Putamen (tissue), 1 donor: ENCODE results near the gene STK32A.
A peak's percentile ranks its signal among the peaks of the same experiment; 100 is the strongest.

Experiments used
- DNase-seq: peaks from one replicate; pipeline ENCODE4 v3.0.0-alpha.2; 2016; ENCODE audit warnings: low spot score

The STK32A gene

GRCh38 chr5:147259837-147260236 lies 25.0 kb downstream of the STK32A start:
- no peak for DNase-seq

GRCh38 chr5:147267082-147267832 lies 32.4 kb downstream of the STK32A start:
- no peak for DNase-seq

GRCh38 chr5:147276497-147276896 lies 41.7 kb downstream of the STK32A start:
- DNase-seq = no peak

GRCh38 chr5:147286296-147286695 lies 51.5 kb downstream of the STK32A start:
- no peak for DNase-seq

- no peak for DNase-seq
These were observed 52.3 kb downstream of the STK32A start for GRCh38 chr5:147287110-147287509.

- DNase-seq = no peak
These were observed 55.4 kb downstream of the STK32A start for GRCh38 chr5:147290261-147290660.

GRCh38 chr5:147303251-147303650 lies 68.4 kb downstream of the STK32A start:
- DNase-seq = no peak

- DNase-seq = no peak
These were observed 69.2 kb downstream of the STK32A start for GRCh38 chr5:147303976-147304375.

- no peak for DNase-seq
These were observed 70.3 kb downstream of the STK32A start for GRCh38 chr5:147305147-147305546.

GRCh38 chr5:147306351-147306750 lies 71.5 kb downstream of the STK32A start:
- DNase-seq = no peak

GRCh38 chr5:147307170-147307569 lies 72.3 kb downstream of the STK32A start:
- DNase-seq = no peak

- no peak for DNase-seq
These were observed 74.8 kb downstream of the STK32A start for GRCh38 chr5:147309621-147310020.

GRCh38 chr5:147310059-147310704 lies 75.4 kb downstream of the STK32A start:
- peak; percentile 19 for DNase-seq

GRCh38 chr5:147317978-147318684 lies 83.3 kb downstream of the STK32A start:
- no peak for DNase-seq

GRCh38 chr5:147321569-147321968 lies 86.7 kb downstream of the STK32A start:
- no peak for DNase-seq

- no peak for DNase-seq
These were observed 92.6 kb downstream of the STK32A start for GRCh38 chr5:147327421-147327820.

GRCh38 chr5:147327905-147328304 lies 93.1 kb downstream of the STK32A start:
- DNase-seq = no peak

GRCh38 chr5:147332658-147333057 lies 97.8 kb downstream of the STK32A start:
- DNase-seq = no peak

GRCh38 chr5:147336876-147337275 lies 102.0 kb downstream of the STK32A start:
- DNase-seq = no peak

GRCh38 chr5:147339313-147339712 lies 104.5 kb downstream of the STK32A start:
- no peak for DNase-seq

- DNase-seq = no peak
These were observed 106.1 kb downstream of the STK32A start for GRCh38 chr5:147340941-147341340.

GRCh38 chr5:147341345-147341744 lies 106.5 kb downstream of the STK32A start:
- DNase-seq = no peak

GRCh38 chr5:147344861-147345260 lies 110.0 kb downstream of the STK32A start:
- no peak for DNase-seq
